ENCODE measurements around the gene ARRB1. TPM values are rescaled to one million over a fixed set of nuclear protein-coding genes. Genes with fewer than 3 reads are reported as not detected.

ARRB1 gene
- total RNA-seq, 1 donor from 2014 or later: 13.2 TPM

GRCh38 chr11:75264971-75265370 is 86.5 kb downstream of the ARRB1 start:
- Mint-ChIP-seq H3K4me1 (ENCODE audit: unreplicated experiment) (no peaks in the 10 kb centered on the region), H3K36me3 (ENCODE audit: unreplicated experiment) (no peaks in the 10 kb centered on the region), H3K27me3 (ENCODE audit: unreplicated experiment) (peaks cover under 1% of the 10 kb centered on the region), H3K4me3 (ENCODE audit: unreplicated experiment) (no peak overlapping the region), H3K27ac (ENCODE audit: unreplicated experiment) (no peak overlapping the region), H3K9me3 (ENCODE audit: unreplicated experiment) (no peaks in the 10 kb centered on the region)
- no peak for DNase-seq (ENCODE audit: extremely low spot score, unreplicated experiment)
- no peak for TF ChIP-seq CTCF (IDR thresholded peaks at IDR 0.05)

DNA sequence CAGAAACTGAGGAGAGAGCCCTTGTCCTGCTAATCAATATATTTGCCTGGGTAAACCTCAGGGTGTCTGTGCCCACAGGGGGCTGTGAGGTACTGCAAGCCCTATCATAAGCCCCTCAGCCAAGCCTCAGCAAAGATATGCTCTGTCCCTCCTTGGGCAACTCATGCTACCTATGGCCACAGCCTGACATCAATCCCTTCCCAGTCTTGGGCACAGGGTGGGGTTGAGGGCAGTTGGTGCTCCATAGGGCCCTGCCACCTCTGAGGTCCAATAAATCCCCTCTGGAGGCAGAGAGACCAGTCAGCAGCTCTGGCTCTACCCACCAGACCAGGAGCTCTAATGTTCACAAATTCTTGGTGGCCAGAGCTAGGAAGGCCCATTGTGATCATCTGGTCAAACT is 87.1 kb downstream of the ARRB1 start:
- Mint-ChIP-seq H3K4me3 (ENCODE audit: unreplicated experiment) (no peak overlapping the region), H3K4me1 (ENCODE audit: unreplicated experiment) (no peaks in the 10 kb centered on the region), H3K27ac (ENCODE audit: unreplicated experiment) (no peak overlapping the region), H3K36me3 (ENCODE audit: unreplicated experiment) (no peaks in the 10 kb centered on the region), H3K9me3 (ENCODE audit: unreplicated experiment) (no peaks in the 10 kb centered on the region), H3K27me3 (ENCODE audit: unreplicated experiment) (peaks cover 6% of the 10 kb centered on the region)
- no peak for TF ChIP-seq CTCF (IDR thresholded peaks at IDR 0.05)
- no peak for DNase-seq (ENCODE audit: extremely low spot score, unreplicated experiment)

- no peak overlapping the region for H3K4me3 Mint-ChIP-seq (ENCODE audit: unreplicated experiment)
- H3K4me1 Mint-ChIP-seq (ENCODE audit: unreplicated experiment): no peaks in the 10 kb centered on the region
- H3K27me3 Mint-ChIP-seq (ENCODE audit: unreplicated experiment): peaks cover 6% of the 10 kb centered on the region
- H3K36me3 Mint-ChIP-seq (ENCODE audit: unreplicated experiment): no peaks in the 10 kb centered on the region
- no peaks in the 10 kb centered on the region for H3K9me3 Mint-ChIP-seq (ENCODE audit: unreplicated experiment)
- no peak for DNase-seq (ENCODE audit: extremely low spot score, unreplicated experiment)
- no peak overlapping the region for H3K27ac Mint-ChIP-seq (ENCODE audit: unreplicated experiment)
- no peak for TF ChIP-seq CTCF (IDR thresholded peaks at IDR 0.05)
Measured at GRCh38 chr11:75263944-75264349, 87.5 kb downstream of the ARRB1 start.

GRCh38 chr11:75262961-75263852 is 88.3 kb downstream of the ARRB1 start:
- TF ChIP-seq CTCF (IDR thresholded peaks at IDR 0.05): no peak

DNA sequence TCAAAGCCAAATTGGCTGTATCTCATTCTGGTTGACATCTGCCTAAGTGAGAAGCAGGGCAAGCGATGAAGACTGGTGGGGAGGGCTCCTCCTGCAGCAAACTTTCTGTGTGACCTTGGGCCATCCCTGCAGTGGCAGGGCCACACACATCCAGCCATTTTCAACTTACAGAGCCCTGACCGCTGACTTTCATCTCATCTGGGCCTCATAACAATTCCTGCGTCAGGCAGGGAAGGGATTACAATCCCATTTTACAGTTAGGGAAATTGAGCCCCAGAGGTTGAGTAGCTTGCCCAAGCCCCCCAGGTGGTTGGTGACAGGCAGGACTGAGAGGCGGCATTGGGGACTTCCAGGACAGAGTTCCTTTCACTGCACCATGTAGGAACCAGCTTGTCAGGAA is 89.0 kb downstream of the ARRB1 start:
- H3K36me3 Mint-ChIP-seq (ENCODE audit: unreplicated experiment): no peaks in the 10 kb centered on the region
- TF ChIP-seq CTCF (IDR thresholded peaks at IDR 0.05): no peak
- DNase-seq (ENCODE audit: extremely low spot score, unreplicated experiment): no peak
- no peaks in the 10 kb centered on the region for H3K9me3 Mint-ChIP-seq (ENCODE audit: unreplicated experiment)
- H3K4me3 Mint-ChIP-seq (ENCODE audit: unreplicated experiment): no peak overlapping the region
- H3K4me1 Mint-ChIP-seq (ENCODE audit: unreplicated experiment): no peaks in the 10 kb centered on the region
- H3K27ac Mint-ChIP-seq (ENCODE audit: unreplicated experiment): no peak overlapping the region
- peaks cover 12% of the 10 kb centered on the region for H3K27me3 Mint-ChIP-seq (ENCODE audit: unreplicated experiment)

More at GRCh38 chr11:75262961-75263852, 88.3 kb downstream of the ARRB1 start:
- no peaks in the 10 kb centered on the region for H3K4me1 Mint-ChIP-seq (ENCODE audit: unreplicated experiment)
- no peaks in the 10 kb centered on the region for H3K36me3 Mint-ChIP-seq (ENCODE audit: unreplicated experiment)
- no peak overlapping the region for H3K27ac Mint-ChIP-seq (ENCODE audit: unreplicated experiment)
- H3K27me3 Mint-ChIP-seq (ENCODE audit: unreplicated experiment): peaks cover 6% of the 10 kb centered on the region
- no peak overlapping the region for H3K4me3 Mint-ChIP-seq (ENCODE audit: unreplicated experiment)
- DNase-seq (ENCODE audit: extremely low spot score, unreplicated experiment): no peak
- H3K9me3 Mint-ChIP-seq (ENCODE audit: unreplicated experiment): no peaks in the 10 kb centered on the region

Measured in osteocyte (in vitro differentiated cells).